HG03108 (cell line): ENCODE results near the gene CNTLN.
"Not testable (repeated sequence)": the region's sequence is repeated elsewhere in the genome, so short reads cannot be mapped to it uniquely, and the experiment has no call there.

Source experiments
- ATAC-seq: cut with Tn5 transposase; IDR thresholded peaks from one replicate; pipeline ENCODE4 v1.9.1; 2021; ENCODE audit warnings: moderate library complexity; ENCODE audit not compliant: unreplicated experiment

The CNTLN gene

DNA sequence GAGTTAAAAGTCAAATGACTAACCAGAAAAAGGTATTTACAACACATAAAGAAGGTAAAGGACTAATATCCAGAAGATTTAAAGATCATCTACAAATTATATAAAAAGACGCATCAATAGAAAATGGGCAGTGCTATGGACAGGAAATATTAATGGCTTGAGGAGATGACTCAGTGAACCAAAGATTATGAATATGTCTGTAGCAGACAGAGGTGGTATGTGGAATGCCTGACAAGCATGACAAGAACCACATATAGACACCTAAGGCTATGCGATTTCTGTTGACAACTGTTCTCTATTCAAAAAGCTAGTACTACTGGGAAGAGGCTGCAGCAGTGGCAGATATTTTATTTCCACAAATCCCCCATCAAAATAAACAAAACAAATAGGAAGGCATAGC is 267.0 kb downstream of the CNTLN start:
- ATAC-seq = no peak

DNA sequence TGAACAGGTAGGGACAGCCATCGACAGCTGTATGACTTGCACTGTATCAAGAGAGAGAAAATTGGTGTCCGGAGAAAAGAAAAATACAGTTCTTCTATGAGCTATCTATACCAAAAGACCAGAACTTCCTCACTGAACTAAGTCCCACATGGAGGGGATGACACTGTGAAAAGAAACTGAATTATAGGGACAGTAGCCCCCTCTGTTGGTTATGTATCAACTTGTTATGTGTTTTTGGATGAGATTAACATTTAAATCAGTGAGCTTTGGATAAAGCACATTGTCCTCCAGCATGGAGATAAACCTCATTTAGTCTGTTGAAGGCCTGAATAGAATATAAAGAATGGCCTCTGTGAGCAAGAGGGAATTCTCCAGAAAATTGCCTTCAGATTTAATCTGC is 267.5 kb downstream of the CNTLN start:
- no peak for ATAC-seq

DNA sequence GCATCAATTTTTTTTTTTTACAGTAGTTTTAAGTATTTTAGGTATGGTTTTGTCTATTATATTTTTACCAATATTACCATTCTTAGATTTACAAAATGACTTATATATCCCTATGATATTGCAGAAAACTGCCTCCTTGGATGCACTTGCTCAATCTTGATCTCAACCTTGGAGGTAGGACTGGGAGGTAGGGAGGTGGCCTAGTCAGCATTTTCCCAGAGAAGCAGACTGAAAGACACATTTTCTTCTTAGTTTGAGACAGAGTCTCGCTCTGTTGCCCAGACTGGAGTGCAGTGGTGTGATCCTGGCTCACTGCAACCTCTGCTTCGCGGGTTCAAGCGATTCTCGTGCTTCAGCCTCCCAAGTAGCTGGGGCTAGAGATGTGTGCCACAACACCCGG is 268.7 kb downstream of the CNTLN start:
- ATAC-seq = no peak

DNA sequence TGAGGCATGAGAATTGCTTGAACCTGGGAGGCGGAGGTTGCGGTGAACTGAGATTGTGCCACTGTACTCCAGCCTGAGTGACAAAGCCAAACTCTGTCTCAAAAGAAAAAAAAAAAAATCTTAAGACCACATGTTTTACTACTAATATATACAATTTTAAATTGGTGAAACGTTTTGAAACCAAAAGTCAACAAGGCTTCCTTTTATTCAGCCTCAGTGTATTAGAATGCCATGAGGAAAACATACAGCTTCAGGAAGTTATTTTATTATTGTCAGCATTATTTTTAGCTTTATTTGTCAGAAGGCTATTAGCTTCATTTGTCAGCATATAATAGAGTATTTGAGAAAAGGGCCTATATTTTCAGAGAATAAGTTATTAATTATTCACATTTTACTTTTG is 280.1 kb downstream of the CNTLN start:
- no peak for ATAC-seq

DNA sequence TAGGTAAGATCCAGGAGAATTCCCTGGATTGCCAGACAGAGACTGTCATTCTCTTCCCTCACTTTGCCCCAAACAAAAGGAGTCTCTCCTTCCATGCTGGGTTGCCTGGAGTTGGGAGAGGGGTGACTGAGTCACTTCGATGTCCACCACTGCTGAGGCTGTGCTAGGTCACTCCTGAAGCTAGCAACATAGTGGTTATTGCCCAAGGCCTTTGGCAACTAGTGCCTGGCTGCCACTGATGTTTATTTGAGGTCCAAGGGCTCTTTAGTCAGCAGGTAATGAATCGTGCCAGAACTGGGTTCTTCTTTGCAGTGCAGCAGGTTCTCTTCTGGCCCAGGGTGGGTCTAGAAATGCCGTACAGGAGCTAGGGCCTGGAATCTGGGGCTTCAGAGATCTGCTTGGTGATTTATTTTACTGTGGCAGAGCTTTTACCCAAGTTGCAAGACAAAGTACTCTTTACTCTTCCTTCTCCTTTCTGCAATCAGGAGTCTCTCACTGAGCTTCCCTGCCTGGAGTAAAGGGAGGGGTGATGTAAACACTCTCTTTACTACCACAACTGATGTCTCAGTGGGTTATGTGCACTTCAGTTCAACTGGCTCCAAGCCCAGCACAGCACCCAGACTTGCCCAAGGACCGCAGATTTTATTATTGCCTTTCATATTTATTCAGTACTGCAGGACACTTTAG is 288.3 kb downstream of the CNTLN start:
- ATAC-seq = no peak

DNA sequence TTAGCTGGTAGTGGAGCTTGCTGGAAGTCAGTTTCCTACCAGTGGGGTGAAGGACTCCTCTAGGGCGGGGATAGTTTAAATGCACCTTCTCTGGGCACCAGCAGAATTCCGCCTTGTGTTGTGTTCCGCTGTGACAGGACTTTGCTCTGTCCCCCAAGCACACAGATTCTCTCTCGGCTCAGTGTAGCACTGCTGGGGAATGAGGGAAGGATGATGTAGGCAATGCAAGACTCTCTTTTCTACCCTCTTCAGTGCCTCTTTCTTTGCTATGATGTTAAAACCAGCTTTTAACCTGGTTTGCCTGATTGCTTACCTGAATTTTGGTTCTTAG is 288.8 kb downstream of the CNTLN start:
- no peak for ATAC-seq

DNA sequence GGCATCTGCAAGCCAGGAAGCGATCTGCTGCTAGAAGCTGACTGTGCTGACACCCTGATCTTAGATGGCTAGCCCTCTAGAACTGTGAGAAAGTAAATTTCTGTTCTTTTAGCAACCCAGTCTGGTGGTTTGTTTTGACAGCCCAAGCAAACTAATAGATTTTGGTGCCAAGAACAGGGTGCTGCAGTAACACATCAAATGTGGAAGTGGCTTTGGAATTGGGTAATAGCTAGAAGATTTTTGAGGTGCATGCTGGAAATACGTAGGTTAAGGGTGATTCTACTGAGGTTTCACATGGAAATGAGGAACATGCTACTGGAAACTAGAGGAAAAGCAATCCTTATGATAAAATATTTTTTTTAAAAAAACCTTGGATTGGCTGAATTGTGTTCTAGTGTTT is 290.5 kb downstream of the CNTLN start:
- ATAC-seq = no peak

DNA sequence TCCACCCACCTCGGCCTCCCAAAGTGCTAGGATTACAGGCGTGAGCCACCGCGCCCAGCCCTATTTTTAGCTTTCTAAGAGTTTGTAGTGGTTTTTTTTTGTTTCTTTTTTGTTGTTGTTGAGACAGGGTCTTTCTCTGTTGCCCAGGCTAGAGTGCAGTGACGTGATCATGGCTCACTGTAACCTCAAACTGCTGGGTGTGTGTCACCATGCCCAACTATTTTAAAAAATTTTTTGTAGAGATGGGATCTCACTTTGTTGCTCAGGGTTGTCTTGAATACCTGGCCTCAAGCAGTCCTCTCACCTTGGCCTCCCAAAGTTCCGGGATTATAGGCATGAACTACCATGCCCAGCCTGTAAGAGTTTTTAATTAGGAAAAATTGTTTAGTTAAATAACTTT is 298.7 kb downstream of the CNTLN start:
- ATAC-seq = no peak

DNA sequence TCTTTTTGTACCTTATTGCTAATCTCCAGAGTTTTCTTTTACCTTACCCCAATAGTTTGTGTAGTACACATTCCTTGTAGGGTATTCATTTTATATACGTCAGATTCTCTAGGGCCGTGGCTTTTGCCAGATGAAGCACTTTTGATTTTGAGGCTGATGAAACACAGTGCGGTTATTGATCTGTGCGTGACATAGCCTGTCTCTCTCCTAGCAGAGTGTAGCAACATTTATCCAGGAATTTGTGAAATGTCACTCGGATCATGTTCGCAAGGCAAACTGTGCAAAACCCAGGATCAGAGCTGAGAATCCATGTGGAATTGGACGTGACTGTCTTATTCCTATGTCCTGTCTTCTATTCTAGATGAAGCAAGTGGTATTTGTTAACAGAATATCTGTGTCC is 302.0 kb downstream of the CNTLN start:
- no peak for ATAC-seq

DNA sequence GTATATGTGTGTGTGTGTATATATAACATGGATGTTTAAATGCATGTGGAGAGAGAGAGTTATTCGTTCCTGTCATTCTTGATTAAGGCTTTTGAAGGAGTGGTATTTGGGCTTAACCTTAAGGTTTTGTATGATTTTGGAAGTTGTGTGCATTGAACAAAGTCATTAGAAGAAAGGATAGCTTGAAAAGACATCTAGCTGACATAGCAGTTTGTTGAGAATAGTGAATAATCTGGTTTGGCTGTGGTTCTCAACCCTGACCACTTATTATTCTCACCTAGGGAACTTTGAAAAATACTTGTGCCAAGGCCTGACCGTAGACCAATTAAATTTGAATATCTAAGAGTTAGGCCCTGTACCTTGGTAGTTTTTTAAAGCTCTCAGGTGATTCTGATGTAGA is 303.0 kb downstream of the CNTLN start:
- no peak for ATAC-seq

DNA sequence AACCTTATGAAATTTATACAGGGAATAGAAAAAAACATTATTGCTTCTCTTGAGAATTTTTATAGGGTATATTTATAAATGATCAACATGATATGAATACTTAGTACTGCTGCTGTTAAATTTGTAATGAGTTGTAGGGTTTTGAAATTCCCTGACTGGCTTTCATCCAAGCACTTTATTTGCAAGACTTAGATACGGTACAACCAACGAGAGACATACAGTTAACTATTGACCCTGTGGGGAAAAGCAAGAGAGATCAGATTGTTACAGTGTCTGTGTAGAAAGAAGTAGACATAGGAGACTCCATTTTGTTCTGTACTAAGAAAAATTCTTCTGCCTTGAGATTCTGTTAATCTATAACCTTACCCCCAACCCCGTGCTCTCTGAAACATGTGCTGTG is 310.3 kb downstream of the CNTLN start:
- not testable (repeated sequence) for ATAC-seq

DNA sequence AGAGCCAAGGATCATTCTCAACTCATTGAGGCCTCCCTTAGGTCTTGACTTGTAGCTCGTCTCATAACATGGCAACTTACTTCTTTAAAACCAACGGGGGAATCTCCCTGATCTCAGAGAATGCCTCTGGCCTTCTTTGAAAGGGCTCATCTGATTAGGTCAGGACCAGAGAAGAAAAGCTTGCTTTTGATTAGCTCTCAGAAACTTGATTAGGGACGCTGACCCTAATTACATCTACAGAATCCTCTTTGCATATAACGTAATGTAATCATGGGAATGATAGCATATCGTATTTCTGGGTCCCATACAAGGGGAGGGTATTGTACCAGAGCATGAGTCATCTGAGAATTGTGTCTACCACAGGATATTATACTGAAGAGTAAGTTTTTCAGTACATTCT is 318.9 kb downstream of the CNTLN start:
- ATAC-seq = no peak

DNA sequence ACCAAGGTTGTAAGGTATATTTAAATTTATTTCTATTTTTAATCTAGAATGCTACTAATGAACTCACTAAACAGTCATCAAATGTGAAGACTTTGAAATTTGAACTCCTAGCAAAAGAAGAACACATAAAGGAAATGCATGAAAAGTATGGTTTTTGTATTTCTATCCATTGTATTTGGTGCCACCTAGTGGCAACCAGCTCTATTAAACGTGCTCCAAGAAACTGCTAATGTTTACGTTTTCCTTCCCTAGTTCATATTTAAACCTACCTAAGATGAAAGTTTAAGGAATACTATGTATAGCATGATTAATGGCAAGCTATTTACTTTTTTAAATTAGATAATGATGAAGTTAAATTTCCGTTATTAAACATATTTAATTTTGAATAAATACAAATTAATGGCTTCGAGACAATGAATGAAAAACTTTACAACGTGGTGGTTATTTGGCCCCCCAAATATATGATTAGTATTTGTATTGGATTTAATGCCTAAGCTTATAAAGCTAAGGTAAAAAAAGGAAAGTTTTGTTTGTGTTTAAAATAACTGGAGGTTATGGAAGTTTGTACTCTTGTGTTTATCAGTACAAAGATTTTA is 328.1 kb downstream of the CNTLN start:
- ATAC-seq = no peak

DNA sequence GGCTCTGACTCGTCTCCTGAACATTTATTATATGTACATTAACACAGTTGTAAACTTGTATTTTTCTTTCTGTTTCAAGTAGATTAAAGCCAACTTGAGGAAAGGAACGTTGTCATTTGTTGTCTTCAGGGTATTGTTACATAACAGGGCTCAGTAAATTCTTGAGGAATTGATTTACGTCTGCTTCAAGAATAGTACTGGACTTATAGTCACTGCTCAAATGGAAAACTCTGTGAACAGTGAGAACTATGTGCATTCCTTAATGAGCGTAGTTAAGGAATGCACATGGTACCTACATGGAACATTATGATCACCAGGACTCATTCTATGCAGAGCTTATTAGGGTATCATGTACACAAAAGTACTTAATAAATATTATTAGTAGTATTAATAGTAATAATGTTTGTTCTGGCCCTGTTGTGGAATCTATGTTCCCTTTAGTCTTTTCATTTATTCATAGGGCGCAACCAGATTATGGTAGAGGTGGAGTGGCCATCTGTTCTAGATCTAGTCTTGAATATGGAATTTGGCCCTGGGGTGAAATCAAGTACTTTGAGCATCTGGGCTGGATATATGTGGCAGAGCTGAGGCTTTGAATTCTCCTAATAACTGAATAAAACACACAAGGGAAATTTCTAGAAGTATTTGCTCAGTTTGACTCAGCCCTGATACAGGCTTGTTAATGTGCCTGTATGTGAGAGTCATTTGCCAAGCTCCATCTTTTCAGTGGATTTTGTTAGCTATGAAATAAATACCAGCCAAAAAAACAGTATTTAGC is 335.4 kb downstream of the CNTLN start:
- no peak for ATAC-seq

DNA sequence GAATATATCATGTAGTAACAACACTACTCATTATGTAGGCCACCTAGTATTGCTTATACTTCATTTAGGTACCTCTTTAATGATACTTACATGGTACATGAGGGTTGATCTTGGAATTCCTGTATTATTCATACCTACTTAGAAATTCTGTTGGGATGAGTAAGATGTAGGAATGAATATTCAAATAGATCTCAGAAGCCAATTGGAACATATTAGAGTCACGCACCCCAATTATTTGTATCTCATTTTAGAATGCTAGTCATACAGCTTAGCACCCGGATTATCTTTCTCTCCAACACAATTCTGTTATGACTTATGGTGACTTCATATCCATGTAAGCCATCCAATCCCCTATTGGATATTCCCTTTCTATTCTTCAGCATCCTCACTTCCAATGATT is 337.3 kb downstream of the CNTLN start:
- ATAC-seq = no peak

DNA sequence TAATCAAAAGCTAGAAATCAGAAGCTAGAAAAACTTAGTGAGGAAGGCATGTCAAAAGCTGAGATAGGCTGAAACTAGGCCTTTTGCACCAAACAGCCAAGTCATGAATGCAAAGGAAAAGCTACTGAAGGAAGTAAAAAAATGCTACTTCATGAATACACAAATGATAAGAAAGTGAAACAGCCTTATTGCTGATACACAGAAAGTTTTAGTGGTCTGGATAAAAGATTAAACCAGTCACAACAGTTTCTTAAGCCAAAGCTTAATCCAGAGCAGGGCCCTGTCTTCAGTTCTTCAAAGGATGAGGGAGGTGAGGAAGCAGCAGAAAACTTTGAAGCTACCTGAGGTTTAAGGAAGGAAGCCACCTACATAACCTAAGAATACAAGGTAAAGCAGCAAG is 341.6 kb downstream of the CNTLN start:
- peak; percentile 78 for ATAC-seq

DNA sequence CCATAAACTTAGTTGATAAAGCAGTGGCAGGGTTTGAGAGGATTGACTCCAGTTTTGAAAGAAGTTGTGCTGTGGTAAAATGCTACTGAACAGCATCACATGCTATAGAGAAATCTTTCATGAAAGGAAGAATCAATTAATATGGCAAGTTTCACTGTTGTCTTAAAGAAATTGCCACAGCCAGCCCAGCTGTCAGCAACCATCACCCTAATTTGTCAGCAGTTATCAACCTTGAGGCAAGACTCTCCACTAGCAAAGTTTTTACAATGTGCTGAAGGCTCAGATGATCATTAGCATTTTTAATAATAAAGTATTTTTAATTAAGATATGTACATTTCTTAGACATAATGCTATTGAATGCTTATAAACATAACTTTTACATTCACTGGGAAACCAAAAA is 343.0 kb downstream of the CNTLN start:
- ATAC-seq = no peak

DNA sequence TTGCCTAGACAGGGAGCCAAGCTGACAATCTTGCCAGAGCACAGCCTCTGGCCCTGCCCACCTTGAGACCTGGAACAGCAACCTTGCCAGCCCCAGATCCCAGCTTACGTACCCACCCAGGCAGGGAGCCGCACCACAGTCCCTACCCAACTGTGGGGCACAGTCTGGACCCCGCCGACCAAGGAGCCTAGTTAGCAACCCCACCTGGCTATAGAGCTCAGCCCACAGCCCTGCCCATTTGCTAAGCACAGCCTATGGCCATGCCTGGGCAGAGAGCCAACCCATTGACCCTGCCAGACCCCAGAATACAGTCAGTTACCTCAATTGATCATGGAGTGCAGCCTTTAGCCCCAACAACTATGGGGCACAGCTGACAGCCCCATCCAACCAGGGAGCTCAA is 346.1 kb downstream of the CNTLN start:
- no peak for ATAC-seq

DNA sequence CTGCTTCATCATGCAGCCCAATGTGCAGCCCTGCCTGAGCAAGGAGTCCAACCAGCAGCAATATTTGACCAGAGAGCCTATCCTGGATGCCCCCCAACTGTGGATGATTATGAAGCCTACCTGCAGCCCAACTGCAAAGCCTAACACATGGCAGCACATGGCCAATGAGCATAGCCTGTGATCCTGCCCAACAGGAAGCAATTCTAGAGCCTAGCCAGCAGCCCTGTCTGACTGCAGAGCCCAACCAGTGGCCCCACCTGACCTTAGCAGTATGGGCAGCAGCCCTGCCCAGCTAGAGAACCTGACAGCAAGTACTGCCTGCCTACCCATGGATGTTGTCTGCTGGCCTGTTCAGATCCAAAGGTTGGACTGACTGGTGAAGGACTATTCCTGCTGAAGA is 346.7 kb downstream of the CNTLN start:
- ATAC-seq = no peak

DNA sequence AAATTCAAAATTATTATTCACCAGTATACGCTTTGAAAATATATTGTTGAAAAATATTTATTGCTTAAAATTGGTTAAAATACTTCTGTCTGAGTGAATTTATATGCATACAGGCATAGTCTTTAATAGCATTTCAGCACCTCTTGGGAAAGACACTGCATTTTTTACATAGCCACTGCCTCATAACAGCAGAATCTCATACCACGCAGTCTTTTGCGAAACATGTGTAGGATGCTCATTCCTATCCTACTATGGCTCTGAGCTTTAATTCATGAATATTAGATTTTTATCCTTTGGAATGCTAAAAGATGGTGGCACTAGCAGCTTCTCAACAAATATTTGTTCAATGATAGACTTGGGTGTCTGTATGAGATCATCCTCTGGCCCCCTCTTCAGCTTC is 350.1 kb downstream of the CNTLN start:
- no peak for ATAC-seq

DNA sequence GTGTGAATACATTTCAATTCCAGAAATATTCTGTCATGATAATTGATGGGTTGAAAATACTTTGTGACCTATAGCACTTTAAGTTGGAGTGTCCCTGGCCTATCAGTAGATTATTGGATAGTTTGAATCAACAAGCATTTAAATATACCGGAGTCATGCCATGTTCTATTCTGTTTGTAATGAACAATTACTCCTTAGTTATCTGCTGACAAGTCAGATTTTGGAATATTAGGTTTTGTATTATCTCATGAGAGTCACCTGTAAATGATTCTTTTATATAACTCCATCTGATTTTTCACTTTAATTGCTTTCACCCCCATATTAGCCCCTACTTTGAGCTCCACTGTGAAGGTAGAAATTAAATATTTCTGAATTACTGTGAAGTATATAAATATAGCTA is 351.6 kb downstream of the CNTLN start:
- no peak for ATAC-seq

DNA sequence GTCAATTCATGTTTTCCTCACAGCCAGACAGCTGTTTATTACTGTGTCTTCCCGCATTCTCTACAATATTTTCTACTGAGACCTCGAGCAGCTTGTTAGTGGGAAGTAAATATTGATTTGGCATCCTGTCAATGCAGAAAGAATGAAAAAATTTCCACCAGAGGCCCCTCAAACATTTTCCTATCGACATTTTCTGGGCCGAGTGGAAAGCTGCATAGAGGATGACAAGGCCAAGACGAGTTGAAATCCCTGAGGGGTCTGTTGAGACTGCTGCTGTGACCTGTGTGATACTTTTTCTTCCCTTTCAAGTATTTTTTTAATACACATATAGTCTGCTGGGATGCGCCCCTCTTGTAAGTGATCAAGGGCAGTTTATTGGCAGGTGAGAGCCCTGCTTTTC is 352.6 kb downstream of the CNTLN start:
- ATAC-seq = no peak

DNA sequence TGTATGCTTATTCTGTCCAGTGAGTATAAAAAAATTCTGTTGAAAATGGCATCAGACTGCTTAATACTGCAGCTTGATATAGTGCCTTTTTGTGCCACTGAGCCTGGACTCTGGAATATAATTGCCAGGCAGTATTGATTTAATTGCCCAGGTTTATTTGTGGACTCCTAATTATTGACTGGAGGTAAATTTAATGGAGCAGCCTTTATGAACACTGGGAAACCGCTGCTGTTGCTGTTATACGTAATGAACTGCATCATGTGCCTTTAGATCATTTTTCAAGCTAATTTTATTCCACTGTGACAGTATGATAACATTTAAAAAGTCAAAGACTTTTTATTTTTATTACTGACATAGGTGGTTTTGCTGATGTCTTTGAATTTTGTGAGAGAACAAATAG is 353.8 kb downstream of the CNTLN start:
- no peak for ATAC-seq
